HG02610 (cell line): Measurements from ENCODE around the gene MGAT5B.
"Not testable (repeated sequence)": the region's sequence is repeated elsewhere in the genome, so short reads cannot be mapped to it uniquely, and the experiment has no call there.

Experiments used
- ATAC-seq: cut with Tn5 transposase; IDR thresholded peaks from one replicate; pipeline ENCODE4 v1.9.1; 2021; ENCODE audit warnings: mild to moderate bottlenecking, moderate library complexity; ENCODE audit not compliant: unreplicated experiment

MGAT5B gene

GRCh38 chr17:76845541-76846017 lies 22.6 kb upstream of the MGAT5B start:
- no peak for ATAC-seq

GRCh38 chr17:76847031-76847430 lies 21.2 kb upstream of the MGAT5B start:
- no peak for ATAC-seq

- ATAC-seq, result no peak
Measured at GRCh38 chr17:76848670-76849069, 19.5 kb upstream of the MGAT5B start.

- ATAC-seq, result not testable (repeated sequence)
Measured at GRCh38 chr17:76849160-76849559, 19.0 kb upstream of the MGAT5B start.

- no peak for ATAC-seq
Measured at GRCh38 chr17:76852843-76853242, 15.4 kb upstream of the MGAT5B start.

- no peak for ATAC-seq
Measured at GRCh38 chr17:76855105-76855504, 13.1 kb upstream of the MGAT5B start.

GRCh38 chr17:76862079-76862478 lies 6.1 kb upstream of the MGAT5B start:
- no peak for ATAC-seq

GRCh38 chr17:76862494-76862893 lies 5.7 kb upstream of the MGAT5B start:
- ATAC-seq, result no peak

GRCh38 chr17:76864024-76864423 lies 4.2 kb upstream of the MGAT5B start:
- no peak for ATAC-seq

GRCh38 chr17:76865174-76865573 lies 3.0 kb upstream of the MGAT5B start:
- ATAC-seq, result no peak

GRCh38 chr17:76866203-76866602 lies 2.0 kb upstream of the MGAT5B start:
- no peak for ATAC-seq

GRCh38 chr17:76866774-76867577 lies 1.2 kb upstream of the MGAT5B start:
- ATAC-seq, result no peak

GRCh38 chr17:76867578-76868175 lies 527 bp upstream of the MGAT5B start:
- no peak for ATAC-seq

GRCh38 chr17:76868669-76869495 lies 678 bp downstream of the MGAT5B start:
- ATAC-seq, result peak; percentile 20

GRCh38 chr17:76869496-76870376 lies 1.5 kb downstream of the MGAT5B start:
- no peak for ATAC-seq

- ATAC-seq, result no peak
Measured at GRCh38 chr17:76870377-76870714, 2.1 kb downstream of the MGAT5B start.

- ATAC-seq, result no peak
Measured at GRCh38 chr17:76871668-76872067, 3.5 kb downstream of the MGAT5B start.

- no peak for ATAC-seq
Measured at GRCh38 chr17:76872221-76872873, 4.1 kb downstream of the MGAT5B start.

GRCh38 chr17:76872874-76873221 lies 4.6 kb downstream of the MGAT5B start:
- ATAC-seq, result no peak

GRCh38 chr17:76873856-76874255 lies 5.7 kb downstream of the MGAT5B start:
- ATAC-seq, result no peak
